Naive thymus-derived CD4-positive, alpha-beta T cell (primary cell): ENCODE measurements around the gene KAZN. TPM values are rescaled to one million over a fixed set of nuclear protein-coding genes. Genes with fewer than 3 reads are reported as not detected.

ENCODE experiments used
- ATAC-seq: fragments of 150-1000 bp; cut with Tn5 transposase; 2 replicates; pipeline ENCODE4 v1.10.0; 2021; ENCODE audit warnings: mild to moderate bottlenecking, moderate library complexity
- CTCF ChIA-PET: fragments of 350-600 bp; sonication (Branson Sonifier 250); formaldehyde crosslinking; loops from one replicate; lab custom pipeline; 2021; ENCODE audit warnings: antibody characterized with exemption; lab: Charles Lee
- POLR2A ChIA-PET: fragments of 350-600 bp; sonication (Branson Sonifier 250); formaldehyde crosslinking; loops from one replicate; lab custom pipeline; 2021; ENCODE audit warnings: antibody characterized with exemption, inconsistent platforms; lab: Charles Lee
- DNase-seq, 9 donors: peaks; one replicate each; pipeline versions ENCODE4 v3.0.0 to v3.0.0-alpha.2; 2020 to 2022; ENCODE audit warnings: mixed read lengths in 1 of 9
- H3K27ac ChIP-seq: one replicate; pipeline ENCODE4 v1.7.0; 2013; ENCODE audit warnings: mild to moderate bottlenecking, low read depth, low read length, moderate library complexity
- H3K27me3 ChIP-seq, 2 donors: one replicate each; pipeline ENCODE4 v1.7.0; 2013; ENCODE audit warnings: low read length in 2 of 2, mild to moderate bottlenecking in 2 of 2, moderate library complexity in 2 of 2; ENCODE audit not compliant: control insufficient read depth in 2 of 2, insufficient read depth in 2 of 2
- H3K36me3 ChIP-seq, 3 experiments: 1 replicate in 2 of 3; 2 replicates in 1 of 3; pipeline ENCODE4 v1.7.0; 2013; ENCODE audit warnings: low read length in 3 of 3, mild to moderate bottlenecking in 3 of 3, moderate library complexity in 1 of 3; ENCODE audit not compliant: insufficient read depth in 3 of 3, control insufficient read depth in 2 of 3
- H3K4me1 ChIP-seq, 2 donors: one replicate each; pipeline ENCODE4 v1.7.0; 2013; ENCODE audit warnings: low read length in 2 of 2, mild to moderate bottlenecking in 2 of 2, moderate library complexity in 1 of 2; ENCODE audit not compliant: control insufficient read depth in 2 of 2, insufficient read depth in 2 of 2
- H3K4me3 ChIP-seq: 2 replicates; pipeline ENCODE4 v1.7.0; 2013; ENCODE audit warnings: mild to moderate bottlenecking, low read length
- H3K9me3 ChIP-seq, 3 experiments: 1 replicate in 2 of 3; 2 replicates in 1 of 3; pipeline ENCODE4 v1.7.0; 2013; ENCODE audit warnings: low read length in 3 of 3; ENCODE audit not compliant: control insufficient read depth in 2 of 3
- H3K27ac Mint-ChIP-seq, 9 donors: one replicate each; pipeline ENCODE4 v1.8.0; 2020 to 2022; ENCODE audit warnings: mixed read lengths in 9 of 9, mild to moderate bottlenecking in 8 of 9, moderate library complexity in 5 of 9, inconsistent platforms in 2 of 9
- H3K27me3 Mint-ChIP-seq, 5 donors: one replicate each; pipeline ENCODE4 v1.8.0; 2021 to 2022; ENCODE audit warnings: mixed read lengths in 5 of 5, mild to moderate bottlenecking in 1 of 5
- H3K36me3 Mint-ChIP-seq, 5 donors: one replicate each; pipeline ENCODE4 v1.8.0; 2020 to 2022; ENCODE audit warnings: mixed read lengths in 5 of 5, mild to moderate bottlenecking in 3 of 5, inconsistent platforms in 1 of 5
- H3K4me1 Mint-ChIP-seq, 7 donors: one replicate each; pipeline ENCODE4 v1.8.0; 2020 to 2022; ENCODE audit warnings: mixed read lengths in 7 of 7, mild to moderate bottlenecking in 3 of 7, inconsistent platforms in 1 of 7
- H3K4me3 Mint-ChIP-seq, 10 donors: one replicate each; pipeline ENCODE4 v1.8.0; 2020 to 2022; ENCODE audit warnings: mild to moderate bottlenecking in 10 of 10, mixed read lengths in 10 of 10, moderate library complexity in 6 of 10, inconsistent platforms in 2 of 10
- H3K9me3 Mint-ChIP-seq, 11 donors: one replicate each; pipeline ENCODE4 v1.8.0; 2020 to 2022; ENCODE audit warnings: mixed read lengths in 11 of 11, mild to moderate bottlenecking in 4 of 11, inconsistent platforms in 1 of 11, moderate library complexity in 1 of 11
- intact Hi-C, 2 donors: fragments of 100-400 bp; cut with micrococcal nuclease; formaldehyde crosslinking; loops; one replicate each; pipeline ENCODE4 v1.15.1; 2023
- polyA plus RNA-seq, 2 donors: library from polyadenylated mRNA; unstranded; fragments of 300-500 nt; fragmentation: Illumina TruSeq; gene quantifications; one replicate each; pipeline ENCODE4 v1.2.3, GENCODE V29; 2021
- total RNA-seq, 6 experiments: library from RNA in 5 of 6; stranded (reverse) in 5 of 6; gene quantifications; 1 replicate in 5 of 6; 2 replicates in 1 of 6; pipeline ENCODE4 v1.2.3 and lab custom pipeline; 2021 to 2026

The KAZN gene
- total and polyA plus RNA-seq, 7 experiments from 2014 or later = 0.08 to 0.87 (median 0.30) TPM

GRCh38 chr1:14660801-14661200 lies 62.3 kb downstream of the KAZN start:
- intact Hi-C loops = no loop called here

GRCh38 chr1:14661222-14661621 lies 62.7 kb downstream of the KAZN start:
- ATAC-seq (no peak), DNase-seq (no peak)
- Histone ChIP-seq H3K27ac (no peak overlapping the region), H3K4me3 (no peak overlapping the region), H3K4me1 (no peaks in the 10 kb centered on the region), H3K9me3 (no peaks in the 10 kb centered on the region), H3K36me3 (no peaks in the 10 kb centered on the region), H3K27me3 (no peaks in the 10 kb centered on the region)
- H3K4me3 Mint-ChIP-seq = no peak overlapping the region
- peaks cover 0 to 1% (median 0%) of the 10 kb centered on the region in 7 donors for H3K4me1 Mint-ChIP-seq
- ChIA-PET CTCF (no interaction called here), POLR2A (no interaction called here)
- peaks cover 6 to 23% (median 15%) of the 10 kb centered on the region in 5 donors for H3K27me3 Mint-ChIP-seq
- H3K9me3 Mint-ChIP-seq = peaks cover 0 to 2% (median 0%) of the 10 kb centered on the region in 11 donors
- no peaks in the 10 kb centered on the region for H3K36me3 Mint-ChIP-seq
- H3K27ac Mint-ChIP-seq = no peak overlapping the region
- intact Hi-C loops = no loop called here

More at GRCh38 chr1:14660801-14661200, 62.3 kb downstream of the KAZN start:
- no peak overlapping the region for H3K4me3 Mint-ChIP-seq
- no peaks in the 10 kb centered on the region for H3K36me3 Mint-ChIP-seq
- CTCF ChIA-PET = no interaction called here
- Histone ChIP-seq H3K27ac (no peak overlapping the region), H3K9me3 (no peaks in the 10 kb centered on the region), H3K4me1 (no peaks in the 10 kb centered on the region), H3K36me3 (no peaks in the 10 kb centered on the region), H3K4me3 (no peak overlapping the region), H3K27me3 (no peaks in the 10 kb centered on the region)
- DNase-seq = no peak
- peaks cover 6 to 23% (median 15%) of the 10 kb centered on the region in 5 donors for H3K27me3 Mint-ChIP-seq
- POLR2A ChIA-PET = no interaction called here
- H3K27ac Mint-ChIP-seq = no peak overlapping the region
- peaks cover 0 to 1% (median 0%) of the 10 kb centered on the region in 7 donors for H3K4me1 Mint-ChIP-seq
- no peak for ATAC-seq
- H3K9me3 Mint-ChIP-seq = peaks cover 0 to 2% (median 0%) of the 10 kb centered on the region in 11 donors

GRCh38 chr1:14662116-14662515 lies 63.6 kb downstream of the KAZN start:
- no peak for DNase-seq
- no peak overlapping the region for H3K4me3 Mint-ChIP-seq
- H3K36me3 ChIP-seq = no peaks in the 10 kb centered on the region
- CTCF ChIA-PET = no interaction called here
- no peaks in the 10 kb centered on the region for H3K27me3 ChIP-seq
- peaks cover 0 to 1% (median 0%) of the 10 kb centered on the region in 7 donors for H3K4me1 Mint-ChIP-seq
- intact Hi-C loops = no loop called here
- H3K4me3 ChIP-seq = no peak overlapping the region
- H3K27ac Mint-ChIP-seq = no peak overlapping the region
- H3K4me1 ChIP-seq = no peaks in the 10 kb centered on the region
- H3K27me3 Mint-ChIP-seq = peaks cover 6 to 23% (median 15%) of the 10 kb centered on the region in 5 donors
- no peaks in the 10 kb centered on the region for H3K9me3 ChIP-seq
- peaks cover 0 to 2% (median 0%) of the 10 kb centered on the region in 11 donors for H3K9me3 Mint-ChIP-seq
- H3K27ac ChIP-seq = no peak overlapping the region
- POLR2A ChIA-PET = no interaction called here
- ATAC-seq = no peak
- H3K36me3 Mint-ChIP-seq = no peaks in the 10 kb centered on the region

- H3K27me3 ChIP-seq = no peaks in the 10 kb centered on the region
- Mint-ChIP-seq H3K4me3 (no peak overlapping the region), H3K4me1 (peaks cover 0 to 3% (median 0%) of the 10 kb centered on the region in 7 donors), H3K27me3 (peaks cover 3 to 23% (median 9%) of the 10 kb centered on the region in 5 donors), H3K36me3 (no peaks in the 10 kb centered on the region), H3K9me3 (peaks cover 0 to 2% (median 0%) of the 10 kb centered on the region in 11 donors), H3K27ac (no peak overlapping the region)
- no peaks in the 10 kb centered on the region for H3K9me3 ChIP-seq
- H3K27ac ChIP-seq = no peak overlapping the region
- H3K4me1 ChIP-seq = no peaks in the 10 kb centered on the region
- no peak for DNase-seq
- CTCF ChIA-PET = no interaction called here
- POLR2A ChIA-PET = no interaction called here
- no peaks in the 10 kb centered on the region for H3K36me3 ChIP-seq
- H3K4me3 ChIP-seq = no peak overlapping the region
- intact Hi-C loops = no loop called here
- no peak for ATAC-seq
Observed at GRCh38 chr1:14663773-14664172, 65.3 kb downstream of the KAZN start.

- ATAC-seq = no peak
- H3K4me3 ChIP-seq = no peak overlapping the region
- ChIA-PET POLR2A (no interaction called here), CTCF (no interaction called here)
- H3K4me1 ChIP-seq = no peaks in the 10 kb centered on the region
- no peak overlapping the region for H3K4me3 Mint-ChIP-seq
- peaks cover 0 to 2% (median 0%) of the 10 kb centered on the region in 11 donors for H3K9me3 Mint-ChIP-seq
- intact Hi-C loops = no loop called here
- H3K27me3 Mint-ChIP-seq = peaks cover 0 to 10% (median 0%) of the 10 kb centered on the region in 5 donors
- H3K27me3 ChIP-seq = no peaks in the 10 kb centered on the region
- H3K27ac ChIP-seq = no peak overlapping the region
- H3K36me3 ChIP-seq = no peaks in the 10 kb centered on the region
- H3K27ac Mint-ChIP-seq = no peak overlapping the region
- H3K4me1 Mint-ChIP-seq = peaks cover 0 to 2% (median 0%) of the 10 kb centered on the region in 7 donors
- H3K9me3 ChIP-seq = no peaks in the 10 kb centered on the region
- no peak for DNase-seq
- H3K36me3 Mint-ChIP-seq = no peaks in the 10 kb centered on the region
Observed at GRCh38 chr1:14666373-14666772, 67.9 kb downstream of the KAZN start.

GRCh38 chr1:14666962-14667650 lies 68.6 kb downstream of the KAZN start:
- DNase-seq (no peak), ATAC-seq (no peak)
- H3K4me3 ChIP-seq = no peak overlapping the region
- no peaks in the 10 kb centered on the region for H3K36me3 Mint-ChIP-seq
- no peak overlapping the region for H3K4me3 Mint-ChIP-seq
- peaks cover 0 to 2% (median 0%) of the 10 kb centered on the region in 7 donors for H3K4me1 Mint-ChIP-seq
- H3K9me3 ChIP-seq = no peaks in the 10 kb centered on the region
- H3K4me1 ChIP-seq = no peaks in the 10 kb centered on the region
- intact Hi-C loops = no loop called here
- no peaks in the 10 kb centered on the region for H3K36me3 ChIP-seq
- ChIA-PET CTCF (no interaction called here), POLR2A (no interaction called here)
- H3K27ac ChIP-seq = no peak overlapping the region
- no peak overlapping the region for H3K27ac Mint-ChIP-seq
- H3K9me3 Mint-ChIP-seq = peaks cover 0 to 2% (median 0%) of the 10 kb centered on the region in 11 donors
- no peaks in the 10 kb centered on the region for H3K27me3 ChIP-seq
- peaks cover 0 to 10% (median 0%) of the 10 kb centered on the region in 5 donors for H3K27me3 Mint-ChIP-seq

- peaks cover 0 to 2% (median 0%) of the 10 kb centered on the region in 11 donors for H3K9me3 Mint-ChIP-seq
- H3K27ac Mint-ChIP-seq = no peak overlapping the region
- no peak overlapping the region for H3K4me3 Mint-ChIP-seq
- peaks cover 0 to 6% (median 0%) of the 10 kb centered on the region in 5 donors for H3K27me3 Mint-ChIP-seq
- ChIA-PET CTCF (no interaction called here), POLR2A (no interaction called here)
- no peaks in the 10 kb centered on the region for H3K36me3 Mint-ChIP-seq
- DNase-seq (no peak), ATAC-seq (no peak)
- intact Hi-C loops = no loop called here
- Histone ChIP-seq H3K36me3 (no peaks in the 10 kb centered on the region), H3K27ac (no peak overlapping the region), H3K27me3 (no peaks in the 10 kb centered on the region), H3K9me3 (no peaks in the 10 kb centered on the region), H3K4me1 (no peaks in the 10 kb centered on the region), H3K4me3 (no peak overlapping the region)
- peaks cover 0 to 2% (median 0%) of the 10 kb centered on the region in 7 donors for H3K4me1 Mint-ChIP-seq
Observed at GRCh38 chr1:14667651-14667984, 69.1 kb downstream of the KAZN start.
